Stimulated activated CD8-positive, alpha-beta memory T cell treated with anti-CD3 and anti-CD28 coated beads, Interleukin-4, amount 100 ng/mL, for 24 hours (primary cell): ENCODE data around the gene LRBA.

Experiments
- DNase-seq: peaks from one replicate; pipeline ENCODE4 v3.0.0-alpha.2; 2020; ENCODE audit warnings: low read depth

Gene LRBA

DNA sequence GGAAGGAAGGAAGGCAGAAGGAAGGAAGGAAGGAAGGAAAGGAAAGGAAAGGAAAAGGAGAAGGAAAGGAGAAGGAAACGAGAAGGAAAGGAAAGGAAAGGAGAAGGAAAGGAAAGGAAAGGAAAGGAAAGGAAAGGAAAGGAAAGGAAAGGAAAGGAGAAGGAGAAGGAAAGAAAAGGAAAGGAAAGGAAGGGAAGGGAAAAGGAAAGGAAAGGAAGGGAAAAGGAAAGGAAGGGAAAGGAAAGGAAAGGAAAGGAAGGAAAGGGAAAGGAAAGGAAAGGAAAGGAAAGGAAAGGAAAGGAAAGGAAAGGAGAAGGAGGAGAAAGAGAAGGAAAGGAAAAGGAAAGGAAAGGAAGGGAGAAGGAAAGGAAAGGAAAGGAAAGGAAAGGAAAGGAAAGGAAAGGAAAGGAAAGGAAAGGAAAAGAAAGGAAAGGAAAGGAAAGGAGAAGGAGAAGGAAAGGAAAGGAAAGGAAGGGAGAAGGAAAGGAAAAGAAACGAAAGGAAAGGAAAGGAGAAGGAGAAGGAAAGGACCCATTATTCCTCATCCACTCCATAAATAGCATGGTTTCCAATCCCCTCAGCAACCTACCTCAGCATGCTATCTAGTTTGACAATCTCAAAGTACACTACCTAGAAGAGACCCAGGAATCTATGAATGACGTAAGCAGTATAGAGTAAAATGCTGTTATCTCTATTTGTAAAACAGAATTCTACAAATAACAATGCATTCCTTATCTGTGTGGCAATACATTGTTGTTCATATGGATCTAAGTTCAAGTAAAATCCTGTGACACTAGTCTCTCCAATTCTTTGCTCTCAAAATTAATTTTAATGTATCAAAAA is 209.7 kb downstream of the LRBA start:
- DNase-seq, result no peak

DNA sequence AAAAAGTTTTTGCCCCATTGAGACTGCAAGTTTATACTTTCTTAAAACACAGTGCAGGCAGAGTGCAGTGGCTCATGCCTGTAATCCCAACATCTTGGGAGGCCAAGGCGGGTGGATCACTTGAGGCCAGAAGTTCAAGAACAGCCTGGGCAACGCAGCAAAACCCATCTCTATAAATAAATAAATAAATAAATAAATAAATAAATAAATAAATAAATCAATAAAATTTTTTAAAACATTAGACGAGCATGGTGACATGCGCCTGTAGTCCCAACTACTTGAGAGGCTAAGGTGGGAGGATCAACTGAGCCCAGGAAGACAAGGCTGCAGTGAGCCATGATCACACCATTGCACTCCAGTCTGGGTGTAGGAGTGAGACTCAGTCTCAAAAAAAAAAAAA is 213.3 kb downstream of the LRBA start:
- no peak for DNase-seq

- no peak for DNase-seq
Measured at GRCh38 chr4:150799207-150799606, 215.9 kb downstream of the LRBA start.

DNA sequence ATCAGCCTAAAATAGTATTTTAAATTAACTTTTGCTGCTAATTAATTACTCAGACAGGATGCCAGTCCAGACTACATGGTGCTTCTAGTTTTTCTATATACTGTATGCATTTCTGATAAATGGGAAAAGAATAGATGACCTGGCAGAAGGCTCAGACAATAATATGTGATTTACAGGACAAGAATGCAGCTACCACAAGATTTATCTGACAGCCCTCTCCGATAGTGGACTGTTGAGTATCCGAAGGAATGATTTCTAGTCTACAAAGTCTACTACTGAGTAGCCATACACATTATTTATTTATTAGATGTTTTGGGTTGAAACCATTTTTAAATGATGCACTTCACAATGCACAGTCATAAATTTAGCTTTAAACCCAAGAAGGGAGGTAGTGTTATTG is 220.4 kb downstream of the LRBA start:
- DNase-seq, result no peak

DNA sequence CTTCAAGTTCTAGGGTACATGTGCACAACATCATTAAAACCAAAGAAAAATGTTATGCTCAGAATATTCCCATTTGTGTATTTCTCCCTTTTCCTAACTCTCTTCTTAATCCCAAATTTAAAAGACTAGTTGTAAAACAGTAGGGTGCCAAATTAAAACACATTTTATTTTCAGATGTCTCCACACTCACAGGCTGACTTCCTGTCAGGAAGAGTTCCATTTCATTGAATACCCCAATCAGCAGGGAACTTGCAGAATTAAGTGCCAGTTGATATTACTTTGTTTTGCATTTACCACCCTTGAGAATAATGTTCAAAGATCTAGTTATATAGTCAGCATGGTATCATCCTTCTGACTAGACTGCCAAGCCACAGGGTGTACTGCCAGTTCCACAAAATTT is 225.2 kb downstream of the LRBA start:
- no peak for DNase-seq

DNA sequence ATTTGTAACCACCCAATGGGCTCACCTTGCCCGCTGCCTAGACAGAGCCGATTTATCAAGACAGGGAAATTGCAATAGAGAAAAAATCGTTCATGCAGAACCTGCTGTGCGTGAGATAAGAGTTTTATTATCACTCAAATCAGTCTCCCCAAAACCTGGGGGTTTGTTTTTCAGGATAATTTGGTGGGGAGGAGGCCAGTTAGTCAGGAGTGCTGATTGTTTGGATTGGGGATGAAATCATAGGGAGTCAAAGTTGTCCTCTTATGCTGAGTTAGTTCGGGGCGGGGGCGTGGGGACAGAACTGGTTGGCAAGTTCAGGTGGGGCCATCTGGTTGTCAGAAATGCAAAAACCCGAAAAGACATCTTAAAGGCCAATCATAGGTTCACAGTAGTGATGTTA is 230.1 kb downstream of the LRBA start:
- no peak for DNase-seq

DNA sequence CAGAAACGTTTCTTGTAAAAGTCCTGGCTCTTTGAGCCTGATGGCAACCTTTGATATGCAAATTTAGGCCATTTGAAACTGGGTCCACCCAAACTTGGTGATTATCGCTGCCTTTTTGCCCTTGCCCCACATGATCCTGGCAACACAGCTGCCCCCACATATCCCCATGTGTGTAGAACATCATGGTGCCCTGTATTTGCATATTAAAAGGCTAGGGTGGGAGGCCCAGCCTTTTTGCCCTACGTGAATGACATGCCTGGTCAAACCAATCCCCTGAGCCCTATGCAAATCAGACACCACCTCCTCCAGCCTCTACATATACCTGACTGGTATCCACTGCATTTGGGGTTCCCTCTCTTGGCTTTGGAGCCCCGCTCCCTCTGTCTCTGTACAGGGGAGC is 230.8 kb downstream of the LRBA start:
- DNase-seq, result no peak

DNA sequence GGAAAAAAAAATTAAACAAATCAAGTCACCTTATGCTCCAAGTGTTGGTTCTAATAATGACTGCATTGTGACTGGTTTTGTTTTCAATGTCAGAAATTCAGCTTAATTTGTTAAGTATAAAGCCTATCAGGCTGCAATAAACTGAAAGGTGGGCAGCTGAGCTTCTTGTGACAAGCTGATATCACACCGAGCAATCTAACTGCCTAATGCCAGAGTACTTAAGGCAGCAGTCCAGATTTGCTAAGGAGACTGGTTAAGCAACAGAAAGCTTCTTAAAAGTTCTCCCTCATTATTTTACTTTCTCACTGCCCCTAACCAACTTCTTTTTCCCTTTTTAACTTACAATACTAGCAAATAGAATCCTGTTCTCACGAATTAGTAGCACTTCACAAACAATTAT is 232.2 kb downstream of the LRBA start:
- DNase-seq, result no peak

GRCh38 chr4:150782311-150782710 is 232.8 kb downstream of the LRBA start:
- no peak for DNase-seq

- no peak for DNase-seq
Measured at GRCh38 chr4:150781191-150781590, 233.9 kb downstream of the LRBA start.

DNA sequence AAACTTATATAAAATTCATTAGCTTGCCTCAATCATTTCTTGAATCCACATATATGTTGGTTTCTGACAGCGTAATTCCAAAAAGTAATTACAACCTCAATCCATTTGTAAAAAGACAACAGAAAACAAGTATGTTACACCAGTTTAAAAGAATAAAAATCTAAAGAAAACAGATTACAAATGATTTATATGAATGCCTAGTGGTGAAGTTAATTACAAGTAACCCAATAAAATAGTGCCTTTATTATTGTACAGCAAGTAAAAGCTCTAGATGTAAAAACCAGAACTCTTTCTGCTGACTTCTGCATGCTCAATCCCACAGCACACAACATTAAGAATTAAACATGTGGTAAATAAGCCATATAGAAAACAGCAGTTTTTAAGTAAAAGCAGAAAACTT is 235.4 kb downstream of the LRBA start:
- no peak for DNase-seq

DNA sequence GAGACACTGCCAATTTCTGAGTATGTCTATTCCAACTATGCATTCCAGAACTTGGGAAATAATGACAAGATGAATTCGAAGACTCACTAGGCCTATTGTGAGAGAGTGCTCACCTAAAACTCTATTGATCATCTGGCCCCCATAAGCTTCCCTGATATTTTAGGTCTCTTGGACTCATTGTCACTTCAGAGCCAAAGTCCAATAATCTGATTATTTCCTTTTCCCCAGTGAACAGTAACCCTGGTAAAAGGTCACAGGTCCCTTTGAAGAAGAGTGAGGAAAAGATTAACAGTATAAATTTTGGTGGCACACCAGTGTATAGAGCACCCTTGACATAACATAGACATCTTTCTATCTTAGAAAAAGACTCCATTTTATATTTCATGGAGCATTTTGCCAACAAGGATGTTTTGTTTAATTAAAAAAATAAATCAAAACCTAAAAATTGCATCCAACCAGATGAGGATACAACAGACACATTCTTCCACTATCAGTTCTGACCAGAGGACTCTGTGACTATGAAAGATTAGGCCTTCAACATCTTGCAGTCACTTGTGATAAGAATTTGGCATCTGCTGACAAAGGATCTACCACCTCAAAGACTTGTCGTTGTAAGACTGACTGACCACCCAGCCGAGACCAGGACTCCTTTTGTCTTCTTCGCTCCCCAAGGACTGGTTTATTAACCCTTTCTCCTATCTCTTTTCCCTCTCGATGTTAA is 241.2 kb downstream of the LRBA start:
- DNase-seq, result no peak

GRCh38 chr4:150773032-150773431 is 242.1 kb downstream of the LRBA start:
- no peak for DNase-seq

DNA sequence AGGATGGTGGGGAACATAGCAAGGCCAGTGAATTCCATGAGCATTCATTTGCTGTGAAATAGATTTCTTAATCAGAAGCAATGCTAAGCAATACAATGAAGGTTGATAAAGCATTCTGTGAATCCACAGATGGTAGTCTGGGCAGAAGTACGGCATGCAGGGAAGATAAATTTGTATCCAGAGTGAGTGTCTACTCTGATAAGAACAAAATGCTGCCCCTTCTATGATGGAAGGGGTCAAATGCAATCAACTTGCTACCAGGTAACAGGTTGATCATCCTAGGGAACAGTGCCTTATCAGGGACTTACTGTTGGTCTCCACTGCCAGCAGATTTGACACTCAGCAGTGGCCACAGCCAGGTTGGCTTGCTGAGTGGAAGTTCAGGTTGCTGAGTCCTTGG is 243.7 kb downstream of the LRBA start:
- no peak for DNase-seq

GRCh38 chr4:150769845-150770244 is 245.2 kb downstream of the LRBA start:
- no peak for DNase-seq

DNA sequence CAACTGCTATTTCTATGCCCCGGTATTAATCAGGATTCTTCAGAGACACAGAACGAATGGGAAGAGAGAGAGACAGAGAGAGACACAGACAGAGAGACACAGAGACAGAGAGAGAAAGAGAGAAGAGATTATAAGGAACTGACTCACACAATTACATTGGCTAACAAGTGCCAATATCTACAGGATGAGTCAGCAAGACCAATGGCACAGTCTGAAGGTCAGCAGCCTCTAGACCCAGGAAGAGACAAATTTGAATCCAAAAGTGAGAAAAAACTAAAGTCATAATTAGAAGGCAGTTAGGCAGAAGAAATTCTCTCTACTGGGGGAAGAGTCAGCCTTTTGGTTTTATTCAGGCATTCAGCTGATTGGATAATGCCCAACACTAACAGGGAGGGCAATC is 245.8 kb downstream of the LRBA start:
- DNase-seq, result no peak

DNA sequence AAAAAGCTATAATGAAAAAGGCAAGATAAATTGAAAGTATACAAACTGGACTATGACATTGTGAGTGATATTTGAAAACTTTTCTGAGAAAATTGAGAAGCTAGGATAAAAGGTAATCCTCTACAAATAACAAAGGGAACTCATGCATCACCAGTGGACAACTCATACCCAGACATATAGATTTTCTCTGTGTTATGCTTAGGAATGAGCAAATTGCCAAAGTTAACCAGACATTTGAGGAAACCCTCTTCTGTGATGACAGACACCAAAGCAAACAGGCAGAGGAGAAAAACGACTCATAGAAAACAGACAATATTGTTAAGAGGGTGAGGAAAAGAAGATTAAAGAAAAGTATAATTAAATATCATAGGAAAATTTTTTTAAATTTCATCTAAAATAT is 246.6 kb downstream of the LRBA start:
- DNase-seq, result no peak

- no peak for DNase-seq
Measured at GRCh38 chr4:150765216-150765615, 249.9 kb downstream of the LRBA start.

DNA sequence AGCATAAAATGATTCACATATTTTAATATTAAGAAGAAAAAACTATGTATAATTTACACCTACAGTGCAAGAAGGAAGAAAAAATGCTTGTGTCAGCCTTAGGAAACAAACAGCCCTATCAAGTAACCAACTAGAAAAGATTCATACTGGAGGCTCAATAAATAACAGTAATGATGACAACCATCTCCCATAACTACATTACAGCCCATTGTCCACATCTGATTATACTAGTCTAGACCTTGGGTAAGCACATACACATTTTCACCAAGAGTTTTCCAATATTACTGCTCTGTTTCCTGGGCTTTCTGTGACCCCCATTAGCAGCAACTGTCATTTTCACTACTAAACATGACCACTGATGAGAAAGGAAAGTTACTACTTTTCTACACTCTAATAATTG is 263.4 kb downstream of the LRBA start:
- no peak for DNase-seq

- no peak for DNase-seq
Measured at GRCh38 chr4:150750824-150751223, 264.3 kb downstream of the LRBA start.

DNA sequence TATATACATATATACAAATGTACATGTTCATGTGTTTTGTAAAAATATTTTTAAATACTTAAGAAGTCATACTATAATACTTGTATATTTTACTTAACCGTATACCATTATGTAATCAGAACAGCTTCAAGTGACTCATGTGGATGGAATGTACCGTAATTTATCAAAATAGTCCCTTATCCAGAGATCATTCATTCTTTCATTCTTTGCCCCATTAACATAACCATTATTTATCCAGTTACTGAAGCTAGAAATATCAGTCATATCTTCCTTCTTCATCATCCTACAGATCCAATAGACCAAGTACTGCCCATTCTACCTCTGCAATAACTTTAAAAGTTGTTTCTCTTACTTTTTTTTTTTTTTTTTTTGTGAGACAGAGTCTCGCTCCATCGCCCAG is 268.9 kb downstream of the LRBA start:
- no peak for DNase-seq

DNA sequence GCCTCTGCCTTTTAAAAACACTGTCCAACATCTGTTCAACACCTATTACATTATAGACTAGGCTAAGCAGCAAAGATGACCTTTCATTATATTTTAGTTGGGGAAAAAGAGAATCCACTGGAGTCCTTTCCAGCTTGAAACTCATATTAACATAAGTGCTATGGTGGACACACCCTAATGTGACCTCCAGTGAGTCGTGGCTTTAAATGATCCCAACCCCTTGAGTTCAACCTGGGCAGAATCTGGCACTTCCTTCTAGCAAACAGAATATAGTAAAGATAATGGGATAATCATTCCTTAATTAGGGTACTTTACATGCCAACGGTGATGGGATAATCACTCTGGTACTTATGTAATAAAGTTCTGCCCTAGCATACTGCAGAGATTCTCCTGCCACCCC is 270.5 kb downstream of the LRBA start:
- DNase-seq, result no peak

DNA sequence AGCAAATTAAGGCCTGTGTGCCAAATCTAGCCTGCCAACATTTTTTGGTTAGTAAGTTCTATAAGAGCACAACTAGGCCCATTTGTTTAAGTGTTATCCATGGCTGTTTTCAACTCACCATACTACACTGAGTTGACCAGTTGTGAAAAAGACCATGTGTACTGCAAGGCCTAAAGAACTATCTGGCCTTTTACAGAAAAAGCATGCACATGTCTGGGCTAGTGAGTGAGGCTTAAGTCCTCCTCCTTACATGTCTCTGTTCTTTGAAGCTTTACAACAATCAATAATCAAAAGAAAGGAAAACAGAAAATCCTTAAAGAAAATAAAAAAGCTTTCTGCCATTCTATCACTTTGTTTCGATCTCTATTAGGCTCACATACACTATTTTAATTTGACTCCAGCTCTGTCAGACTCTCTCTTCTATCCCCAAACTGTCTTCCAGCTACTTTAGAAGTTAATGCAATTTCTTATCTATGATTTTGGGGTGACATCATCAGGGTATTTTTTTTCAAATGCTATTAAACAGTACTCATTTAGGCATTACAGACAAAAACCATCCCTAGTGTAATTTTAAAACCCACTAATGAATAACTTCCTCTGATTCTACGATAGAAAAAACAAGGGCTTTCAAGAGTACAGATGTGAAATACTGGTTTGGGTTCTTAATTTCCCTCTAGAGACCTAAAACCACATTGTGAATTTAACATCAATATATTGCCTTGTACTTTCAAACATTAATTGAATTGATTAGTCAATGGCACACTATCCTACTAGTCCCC is 271.3 kb downstream of the LRBA start:
- no peak for DNase-seq
